ENCODE data around the gene CORO1A.
"Not testable (repeated sequence)": the region's sequence is repeated elsewhere in the genome, so short reads cannot be mapped to it uniquely, and the experiment has no call there.

DNA sequence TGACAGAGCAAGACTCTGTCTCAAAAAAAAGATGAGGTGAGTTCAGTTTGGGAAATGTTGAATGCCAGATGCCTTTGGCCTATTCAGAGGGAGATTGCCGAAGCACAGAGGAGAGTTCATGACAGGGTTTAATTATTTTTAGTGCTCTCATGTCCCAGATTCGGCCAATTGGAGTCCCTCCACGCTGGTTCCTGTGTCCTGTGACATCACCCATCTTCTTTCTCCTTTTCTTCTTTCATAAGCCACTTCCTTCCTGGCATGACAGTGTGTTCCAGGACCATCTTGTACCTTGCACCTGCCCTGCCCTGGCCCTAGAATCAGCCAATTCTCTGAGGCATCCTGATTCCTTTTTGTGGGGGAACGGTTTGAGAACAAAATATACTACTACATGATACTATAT lies 28.0 kb downstream of the CORO1A start:
- TF ChIP-seq, protein P1, sequence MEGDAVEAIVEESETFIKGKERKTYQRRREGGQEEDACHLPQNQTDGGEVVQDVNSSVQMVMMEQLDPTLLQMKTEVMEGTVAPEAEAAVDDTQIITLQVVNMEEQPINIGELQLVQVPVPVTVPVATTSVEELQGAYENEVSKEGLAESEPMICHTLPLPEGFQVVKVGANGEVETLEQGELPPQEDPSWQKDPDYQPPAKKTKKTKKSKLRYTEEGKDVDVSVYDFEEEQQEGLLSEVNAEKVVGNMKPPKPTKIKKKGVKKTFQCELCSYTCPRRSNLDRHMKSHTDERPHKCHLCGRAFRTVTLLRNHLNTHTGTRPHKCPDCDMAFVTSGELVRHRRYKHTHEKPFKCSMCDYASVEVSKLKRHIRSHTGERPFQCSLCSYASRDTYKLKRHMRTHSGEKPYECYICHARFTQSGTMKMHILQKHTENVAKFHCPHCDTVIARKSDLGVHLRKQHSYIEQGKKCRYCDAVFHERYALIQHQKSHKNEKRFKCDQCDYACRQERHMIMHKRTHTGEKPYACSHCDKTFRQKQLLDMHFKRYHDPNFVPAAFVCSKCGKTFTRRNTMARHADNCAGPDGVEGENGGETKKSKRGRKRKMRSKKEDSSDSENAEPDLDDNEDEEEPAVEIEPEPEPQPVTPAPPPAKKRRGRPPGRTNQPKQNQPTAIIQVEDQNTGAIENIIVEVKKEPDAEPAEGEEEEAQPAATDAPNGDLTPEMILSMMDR (IDR thresholded peaks at IDR 0.05; ENCODE audit: insufficient read depth, low read depth, low read length), result not testable (repeated sequence)
- TF ChIP-seq EZH2 (IDR thresholded peaks at IDR 0.05; ENCODE audit: insufficient read depth, low read length), result not testable (repeated sequence)
